ENCODE results near the gene RHOT2.

Gene RHOT2

DNA sequence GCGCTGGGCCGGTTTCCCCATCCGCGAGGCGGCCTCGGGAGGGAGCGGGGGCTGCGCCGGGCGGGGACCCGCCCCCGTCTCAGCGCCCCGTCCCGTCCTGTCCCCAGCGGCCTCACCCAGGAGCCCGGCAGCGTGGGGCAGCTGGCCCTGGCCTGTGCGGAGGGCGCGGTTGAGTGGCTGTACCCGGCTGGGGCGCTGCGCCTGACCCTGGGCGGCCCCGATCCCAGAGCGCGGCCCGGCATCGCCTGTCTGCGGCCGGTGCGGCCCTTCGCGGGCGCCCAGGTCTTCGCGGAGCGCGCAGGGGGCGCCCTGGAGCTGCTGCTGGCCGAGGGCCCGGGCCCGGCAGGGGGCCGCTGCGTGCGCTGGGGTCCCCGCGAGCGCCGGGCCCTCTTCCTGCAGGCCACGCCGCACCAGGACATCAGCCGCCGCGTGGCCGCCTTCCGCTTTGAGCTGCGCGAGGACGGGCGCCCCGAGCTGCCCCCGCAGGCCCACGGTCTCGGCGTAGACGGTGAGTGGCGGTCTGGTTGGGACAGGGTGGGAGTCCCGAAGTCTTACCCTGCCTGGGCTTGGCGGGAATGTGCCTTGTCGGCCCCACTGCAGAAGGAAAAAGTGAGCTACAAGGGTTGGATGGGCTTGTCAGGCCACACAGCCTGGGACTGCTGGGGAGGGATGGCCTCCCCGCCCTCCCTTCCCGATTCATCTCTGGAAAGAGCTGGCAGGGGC, 47.7 kb downstream of the RHOT2 start:
- no peak for DNase-seq (ENCODE audit: low read depth)

DNA sequence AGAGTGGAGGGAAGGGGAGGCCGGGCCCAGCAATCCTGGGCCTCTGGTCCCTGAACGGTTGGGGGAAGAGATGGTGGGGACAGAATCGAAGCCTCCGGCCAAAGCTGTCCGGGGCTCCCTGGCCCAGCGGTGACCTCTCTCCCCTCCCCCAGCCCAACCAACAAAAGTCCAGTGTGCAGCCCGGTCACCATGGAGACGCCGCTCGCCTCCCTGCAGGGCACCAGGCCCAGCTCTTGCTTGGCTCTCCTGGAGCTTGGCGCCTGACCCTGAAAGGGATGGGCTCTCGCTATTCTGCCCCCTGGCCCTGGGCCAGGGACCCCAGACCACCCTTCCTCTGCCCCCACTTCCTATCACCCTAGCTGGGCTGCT, 48.3 kb downstream of the RHOT2 start:
- no peak for DNase-seq (ENCODE audit: low read depth)

DNA sequence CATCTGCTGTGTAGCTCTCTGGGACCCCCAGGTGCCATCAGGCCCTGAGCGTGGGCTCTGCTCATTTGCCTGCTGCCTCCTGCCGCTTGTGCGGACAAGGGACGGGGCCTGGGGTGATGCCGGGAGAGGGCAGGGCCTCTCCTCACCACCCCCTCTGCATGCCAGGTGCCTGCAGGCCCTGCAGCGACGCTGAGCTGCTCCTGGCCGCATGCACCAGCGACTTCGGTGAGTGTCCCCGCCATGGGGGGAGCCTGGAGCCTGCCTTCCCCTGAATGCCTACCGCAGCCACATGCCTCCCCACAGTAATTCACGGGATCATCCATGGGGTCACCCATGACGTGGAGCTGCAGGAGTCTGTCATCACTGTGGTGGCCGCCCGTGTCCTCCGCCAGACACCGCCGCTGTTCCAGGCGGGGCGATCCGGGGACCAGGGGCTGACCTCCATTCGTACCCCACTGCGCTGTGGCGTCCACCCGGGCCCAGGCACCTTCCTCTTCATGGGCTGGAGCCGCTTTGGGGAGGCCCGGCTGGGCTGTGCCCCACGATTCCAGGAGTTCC, 48.9 kb downstream of the RHOT2 start:
- no peak for DNase-seq (ENCODE audit: low read depth)

DNA sequence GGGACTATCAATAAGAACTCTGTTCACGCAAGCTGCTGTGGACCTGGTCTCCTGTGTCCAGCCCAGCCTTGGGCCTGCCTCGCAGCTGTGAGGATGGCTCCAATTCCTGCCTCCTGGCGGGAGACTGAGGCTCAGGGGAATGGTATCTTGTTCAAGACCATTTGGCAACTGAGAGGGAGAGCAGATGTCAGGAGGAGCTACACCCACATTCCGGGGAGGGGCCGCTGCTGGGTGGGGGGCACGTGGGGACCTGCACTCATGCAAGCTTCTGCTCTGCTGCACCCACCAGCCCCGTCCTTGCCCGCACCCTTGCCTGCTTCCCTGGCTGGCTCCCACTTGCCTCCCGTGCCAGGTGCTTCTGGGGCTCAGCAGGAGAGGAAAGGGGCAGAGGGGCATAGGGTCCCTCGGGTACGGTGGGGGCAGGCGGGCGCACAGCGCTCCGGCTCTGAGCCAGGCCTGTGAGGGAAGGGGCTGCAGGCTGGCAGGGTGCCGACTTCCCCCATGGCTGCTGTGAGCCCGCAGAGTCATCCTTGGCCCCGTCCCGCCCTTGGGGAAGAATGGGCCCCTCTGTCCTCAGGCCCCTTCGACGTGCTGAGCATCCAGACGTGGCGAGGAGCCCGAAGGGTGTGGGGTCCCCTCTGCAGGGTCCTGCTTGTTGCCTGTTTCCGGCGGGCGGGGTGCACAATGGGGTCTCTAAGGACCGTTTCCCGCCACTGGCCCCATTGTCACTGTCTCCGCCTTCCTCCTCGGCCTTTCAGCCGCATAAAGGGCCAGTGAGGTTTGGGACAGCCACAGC, 49.7 kb downstream of the RHOT2 start:
- no peak for DNase-seq (ENCODE audit: low read depth)

DNA sequence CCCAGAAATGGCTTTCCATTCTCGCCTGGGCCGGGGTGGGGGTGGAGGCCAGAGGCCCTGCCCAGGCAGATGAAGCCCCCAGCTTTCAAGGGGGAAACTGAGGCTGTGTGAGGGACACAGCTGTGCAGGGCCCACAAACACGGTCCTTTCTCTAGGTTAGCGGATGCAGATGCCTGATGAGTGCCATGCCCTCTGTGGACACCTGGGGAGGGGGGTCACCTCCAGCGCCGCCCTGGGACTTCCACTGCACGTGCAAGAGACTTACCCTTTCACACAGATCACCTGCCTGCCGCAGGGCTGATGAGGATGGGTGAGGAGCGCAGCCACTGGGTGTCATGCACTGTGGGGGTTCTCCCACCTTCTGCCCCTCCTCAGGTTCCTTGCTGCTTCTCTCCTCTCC, 50.5 kb downstream of the RHOT2 start:
- DNase-seq (ENCODE audit: low read depth) = no peak

DNA sequence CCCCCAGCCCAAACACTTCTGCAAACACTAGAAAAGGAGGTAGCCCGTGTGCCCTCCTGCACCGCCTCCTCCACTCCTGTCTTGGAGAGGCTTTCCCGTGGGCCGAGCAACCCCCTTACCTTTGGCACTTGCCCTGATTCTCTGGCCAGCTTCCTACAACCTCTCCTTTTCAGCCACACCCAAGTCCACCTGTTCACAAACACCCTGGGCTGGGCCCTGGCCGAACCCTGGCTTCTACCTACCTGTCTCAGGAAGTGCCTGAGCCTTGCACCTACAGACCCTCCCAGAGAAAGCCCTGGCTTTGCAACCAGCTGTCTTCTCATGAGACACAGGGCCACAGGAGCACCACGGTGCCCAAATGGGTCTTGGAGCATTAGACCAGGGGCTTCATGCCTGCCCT, 51.0 kb downstream of the RHOT2 start:
- no peak for DNase-seq (ENCODE audit: low read depth)

GRCh38 chr16:719815-720446, 52.0 kb downstream of the RHOT2 start:
- DNase-seq (ENCODE audit: low read depth) = no peak

DNA sequence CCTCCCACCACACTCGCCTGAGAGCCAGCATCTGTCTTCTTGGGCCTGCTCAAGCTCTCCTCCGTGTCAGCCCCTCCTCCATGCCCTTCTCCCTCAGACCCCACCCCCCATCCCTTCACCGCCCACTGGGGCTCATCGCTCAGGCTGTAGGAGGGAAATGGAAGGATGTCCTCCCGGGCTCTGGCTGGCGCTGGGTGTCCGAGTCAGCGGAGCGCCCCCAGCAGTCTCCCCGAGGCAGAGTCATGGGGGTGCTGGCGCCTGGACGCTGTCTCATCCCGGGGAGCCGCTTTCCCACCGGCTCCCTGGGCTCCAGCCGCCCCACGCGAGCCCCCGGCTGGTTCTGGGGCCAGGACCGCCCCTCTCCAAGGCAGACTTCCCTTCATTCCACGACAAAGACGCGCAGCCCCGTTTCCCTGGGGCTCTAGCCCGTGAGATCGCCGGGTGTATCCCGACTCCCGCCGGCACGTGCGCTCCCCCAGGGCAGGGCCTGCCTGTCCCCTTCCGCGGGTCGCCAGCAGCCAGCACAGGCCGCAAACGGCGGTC, 52.6 kb downstream of the RHOT2 start:
- DNase-seq (ENCODE audit: low read depth) = no peak

GRCh38 chr16:720990-721764, 53.2 kb downstream of the RHOT2 start, which contains the start of gene ANTKMT:
Gene ANTKMT (plus strand): TSS chr16:721146. CDS start chr16:721275, 129 bp downstream.
- peak; percentile 54 for DNase-seq (ENCODE audit: low read depth)

DNA sequence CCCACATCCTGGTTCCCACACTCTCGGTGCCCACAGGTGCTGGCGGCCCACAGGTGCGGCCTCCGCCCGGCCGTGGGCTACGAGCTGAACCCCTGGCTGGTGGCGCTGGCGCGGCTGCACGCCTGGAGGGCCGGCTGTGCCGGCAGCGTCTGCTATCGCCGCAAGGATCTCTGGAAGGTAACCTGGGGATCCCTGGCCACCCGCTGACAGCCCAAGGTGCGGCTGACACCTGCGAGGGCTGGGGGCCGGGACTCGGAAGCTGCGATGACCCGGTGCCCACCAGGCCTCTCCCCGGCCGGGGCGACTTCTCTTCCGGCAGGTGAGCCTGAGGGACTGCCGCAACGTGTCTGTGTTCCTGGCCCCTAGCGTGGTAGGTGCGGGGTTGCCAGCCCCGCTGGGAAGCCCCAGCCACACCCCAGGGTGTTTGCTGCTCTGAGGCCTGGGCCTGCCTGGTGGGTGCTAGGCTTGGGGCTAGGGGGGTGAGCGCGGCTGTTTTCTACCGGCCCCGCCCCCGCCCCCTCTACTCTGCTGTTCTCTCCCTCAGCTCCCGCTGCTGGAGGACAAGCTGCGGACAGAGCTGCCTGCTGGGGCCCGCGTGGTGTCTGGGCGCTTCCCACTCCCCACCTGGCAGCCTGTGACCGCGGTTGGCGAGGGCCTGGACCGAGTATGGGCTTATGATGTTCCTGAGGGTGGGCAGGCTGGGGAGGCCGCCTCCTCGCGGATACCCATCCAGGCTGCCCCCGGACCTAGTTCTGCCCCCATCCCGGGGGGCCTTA, 54.0 kb downstream of the RHOT2 start:
- no peak for DNase-seq (ENCODE audit: low read depth)

DNA sequence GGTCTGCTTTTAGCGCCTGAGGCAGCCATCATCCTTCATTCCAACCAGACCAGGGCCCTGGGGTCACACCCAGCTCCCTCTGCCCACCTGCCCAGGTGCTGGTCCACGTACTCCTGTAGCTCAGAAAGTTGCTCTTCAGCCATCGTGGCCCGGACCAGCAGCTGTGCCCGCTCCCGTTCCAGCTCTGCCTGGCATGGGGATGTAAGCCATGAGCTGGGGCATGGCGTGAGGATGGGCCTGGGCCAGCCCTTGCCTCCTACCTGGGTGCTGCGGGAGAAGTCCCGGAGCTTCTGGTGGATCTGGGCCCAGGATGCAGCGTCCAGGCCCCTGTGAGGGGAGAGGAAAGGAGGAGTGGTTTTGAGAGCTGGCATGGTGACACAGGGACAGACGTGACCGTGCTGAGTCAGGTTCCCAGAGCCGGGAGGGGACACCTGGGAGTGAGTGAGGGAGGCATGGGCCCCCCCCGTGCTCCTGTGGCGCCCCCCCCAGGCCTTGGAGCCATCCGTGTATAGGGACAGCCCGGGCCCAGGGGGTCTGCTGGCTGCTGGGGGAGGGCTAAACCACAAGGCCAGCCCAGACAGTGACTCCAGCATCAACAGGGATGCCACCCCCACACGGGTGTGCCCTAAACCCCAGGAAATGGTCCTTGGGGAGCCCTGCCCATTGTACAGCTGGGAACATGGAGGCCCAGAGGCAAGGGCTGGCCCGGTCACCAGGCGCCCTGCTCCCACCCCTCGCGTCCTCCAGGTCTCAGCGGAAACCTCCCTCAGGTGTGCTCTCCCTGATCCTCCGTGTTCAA, 55.1 kb downstream of the RHOT2 start:
- DNase-seq (ENCODE audit: low read depth) = no peak

DNA sequence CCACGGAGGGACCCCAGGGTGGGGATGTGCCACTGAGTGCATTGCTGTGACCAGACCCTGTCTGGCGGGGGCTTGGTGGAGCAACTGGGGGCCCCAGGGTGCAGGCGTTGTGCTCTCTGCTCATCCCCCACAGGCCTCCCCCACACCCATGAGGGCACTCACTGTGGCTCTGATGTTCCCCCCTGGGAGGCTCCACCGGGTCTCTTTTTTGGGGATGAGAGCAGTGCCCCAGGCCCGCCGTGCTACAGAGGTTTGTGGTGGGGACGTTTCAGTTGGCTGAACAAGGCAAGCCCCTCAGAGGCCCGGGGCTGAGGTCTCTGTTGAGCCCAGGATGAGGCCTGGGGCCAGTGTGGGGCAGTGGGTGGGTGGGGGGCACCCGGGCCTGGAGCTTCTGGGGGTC, 55.8 kb downstream of the RHOT2 start:
- DNase-seq (ENCODE audit: low read depth) = no peak

Measured in stimulated activated CD4-positive, alpha-beta T cell treated with anti-CD3 and anti-CD28 coated beads, Interleukin-2, amount 100 ng/mL, for 4 hours (primary cell).